CD1c-positive myeloid dendritic cell (primary cell): Measurements from ENCODE around the gene PPP1R18.
"Not testable (repeated sequence)": the region's sequence is repeated elsewhere in the genome, so short reads cannot be mapped to it uniquely, and the experiment has no call there.

Experiments
- DNase-seq: peaks from one replicate; pipeline ENCODE4 v3.0.0-alpha.2; 2016; ENCODE audit errors: extremely low spot score

The PPP1R18 gene

GRCh38 chr6:30719791-30720737 lies 33.6 kb upstream of the PPP1R18 start, which contains the start of gene TUBB:
Gene TUBB (plus strand): TSS chr6:30720352. CDS start chr6:30720507, 155 bp downstream.
- peak; percentile 98 for DNase-seq

GRCh38 chr6:30719356-30719755 lies 32.9 kb upstream of the PPP1R18 start:
- DNase-seq = no peak

GRCh38 chr6:30717845-30718720 lies 31.6 kb upstream of the PPP1R18 start:
- not testable (repeated sequence) for DNase-seq

- peak; percentile 99 for DNase-seq
These were observed 30.8 kb upstream of the PPP1R18 start, which contains the start of gene MDC1 for GRCh38 chr6:30717129-30717844. Gene MDC1 (minus strand): TSS chr6:30717281. CDS start chr6:30715175, 2,106 bp downstream.

- DNase-seq = no peak
These were observed 30.4 kb upstream of the PPP1R18 start for GRCh38 chr6:30716879-30717128.

- DNase-seq = no peak
These were observed 27.8 kb upstream of the PPP1R18 start for GRCh38 chr6:30714263-30714662.

- no peak for DNase-seq
These were observed 26.0 kb upstream of the PPP1R18 start for GRCh38 chr6:30712441-30712945.

- no peak for DNase-seq
These were observed 25.4 kb upstream of the PPP1R18 start for GRCh38 chr6:30711758-30712380.

- no peak for DNase-seq
These were observed 22.8 kb upstream of the PPP1R18 start for GRCh38 chr6:30709101-30709868.

- no peak for DNase-seq
These were observed 20.9 kb upstream of the PPP1R18 start for GRCh38 chr6:30707281-30707850.

GRCh38 chr6:30705620-30706019 lies 19.2 kb upstream of the PPP1R18 start:
- no peak for DNase-seq

GRCh38 chr6:30703821-30704220 lies 17.4 kb upstream of the PPP1R18 start:
- no peak for DNase-seq

- DNase-seq = no peak
These were observed 16.6 kb upstream of the PPP1R18 start for GRCh38 chr6:30703011-30703410.

- DNase-seq = peak; percentile 61
These were observed 13.9 kb upstream of the PPP1R18 start for GRCh38 chr6:30700340-30700739.

GRCh38 chr6:30696432-30696831 lies 10.0 kb upstream of the PPP1R18 start:
- DNase-seq = no peak

- DNase-seq = no peak
These were observed 4.9 kb upstream of the PPP1R18 start for GRCh38 chr6:30691208-30691847.

- peak; percentile 91 for DNase-seq
These were observed 4.2 kb upstream of the PPP1R18 start, which contains the start of gene NRM for GRCh38 chr6:30690403-30691207. Gene NRM (minus strand): TSS chr6:30690984. CDS start chr6:30690974, 10 bp downstream.

- no peak for DNase-seq
These were observed 3.5 kb upstream of the PPP1R18 start for GRCh38 chr6:30689985-30690384.
